Measurements from ENCODE around the gene PPP1R3C.

The PPP1R3C gene

DNA sequence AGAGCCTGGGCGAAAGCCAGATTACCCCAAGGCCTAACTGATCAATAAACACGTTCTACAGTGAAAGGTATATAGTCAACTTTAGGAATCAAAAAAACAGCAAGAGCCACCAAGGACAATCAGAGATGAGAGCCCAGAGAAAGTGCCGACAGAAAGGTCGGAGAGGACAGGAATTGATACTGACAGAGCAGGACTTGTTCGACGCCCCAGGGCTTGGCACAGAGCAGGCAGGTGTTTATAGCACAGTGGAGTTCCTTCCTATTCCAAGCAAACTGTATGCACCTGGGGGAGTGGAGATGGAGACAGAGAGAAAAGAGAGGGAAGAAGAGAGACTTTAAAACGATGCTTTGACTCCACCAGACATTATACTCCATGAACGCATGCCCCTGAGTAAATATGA is 39.5 kb downstream of the PPP1R3C start:
- TF ChIP-seq, protein P1, sequence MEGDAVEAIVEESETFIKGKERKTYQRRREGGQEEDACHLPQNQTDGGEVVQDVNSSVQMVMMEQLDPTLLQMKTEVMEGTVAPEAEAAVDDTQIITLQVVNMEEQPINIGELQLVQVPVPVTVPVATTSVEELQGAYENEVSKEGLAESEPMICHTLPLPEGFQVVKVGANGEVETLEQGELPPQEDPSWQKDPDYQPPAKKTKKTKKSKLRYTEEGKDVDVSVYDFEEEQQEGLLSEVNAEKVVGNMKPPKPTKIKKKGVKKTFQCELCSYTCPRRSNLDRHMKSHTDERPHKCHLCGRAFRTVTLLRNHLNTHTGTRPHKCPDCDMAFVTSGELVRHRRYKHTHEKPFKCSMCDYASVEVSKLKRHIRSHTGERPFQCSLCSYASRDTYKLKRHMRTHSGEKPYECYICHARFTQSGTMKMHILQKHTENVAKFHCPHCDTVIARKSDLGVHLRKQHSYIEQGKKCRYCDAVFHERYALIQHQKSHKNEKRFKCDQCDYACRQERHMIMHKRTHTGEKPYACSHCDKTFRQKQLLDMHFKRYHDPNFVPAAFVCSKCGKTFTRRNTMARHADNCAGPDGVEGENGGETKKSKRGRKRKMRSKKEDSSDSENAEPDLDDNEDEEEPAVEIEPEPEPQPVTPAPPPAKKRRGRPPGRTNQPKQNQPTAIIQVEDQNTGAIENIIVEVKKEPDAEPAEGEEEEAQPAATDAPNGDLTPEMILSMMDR (IDR thresholded peaks at IDR 0.05; ENCODE audit: low read depth, low read length, missing control alignments), result no peak
- no peak for DNase-seq (ENCODE audit: extremely low read depth, low read depth)
- H3K4me3 ChIP-seq (replicated peaks; ENCODE audit: low read depth, low read length), result no peak overlapping the region

DNA sequence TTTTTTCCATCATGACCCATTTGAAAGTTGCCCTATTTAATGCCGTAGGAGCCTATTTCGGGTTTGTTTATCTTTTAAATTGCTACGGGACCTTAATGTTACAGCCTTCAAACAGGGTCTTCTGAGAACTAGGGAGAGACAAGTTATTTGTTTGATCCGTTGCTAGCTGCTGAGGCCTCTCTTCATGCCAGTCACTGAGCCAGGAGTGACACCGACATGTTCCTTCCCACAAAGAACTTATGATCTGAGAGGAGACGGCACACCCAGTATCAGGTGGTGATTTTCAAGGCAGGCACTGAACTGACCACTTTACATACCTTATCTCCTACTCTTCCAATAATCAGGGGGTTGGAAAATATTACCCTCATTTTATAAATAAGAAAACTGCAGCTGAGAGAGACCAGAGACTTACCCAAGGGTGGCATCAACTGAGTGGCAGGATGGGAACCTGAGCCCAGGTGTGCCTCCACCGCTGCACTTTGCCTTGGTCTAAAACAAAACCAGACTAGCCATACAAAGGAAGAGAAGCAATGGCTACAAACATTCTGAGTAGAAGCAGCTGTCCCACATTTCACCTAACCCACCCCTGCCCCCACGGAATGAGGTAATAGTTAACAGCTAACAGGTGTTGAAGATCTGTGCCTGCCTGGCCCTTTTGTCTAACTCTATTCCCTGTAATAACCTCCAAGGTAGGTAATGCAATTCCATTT is 40.5 kb downstream of the PPP1R3C start:
- H3K4me3 ChIP-seq (replicated peaks; ENCODE audit: low read depth, low read length), result no peak overlapping the region
- no peak for DNase-seq (ENCODE audit: extremely low read depth, low read depth)
- TF ChIP-seq, protein P1 (IDR thresholded peaks at IDR 0.05; ENCODE audit: low read depth, low read length, missing control alignments), result no peak

DNA sequence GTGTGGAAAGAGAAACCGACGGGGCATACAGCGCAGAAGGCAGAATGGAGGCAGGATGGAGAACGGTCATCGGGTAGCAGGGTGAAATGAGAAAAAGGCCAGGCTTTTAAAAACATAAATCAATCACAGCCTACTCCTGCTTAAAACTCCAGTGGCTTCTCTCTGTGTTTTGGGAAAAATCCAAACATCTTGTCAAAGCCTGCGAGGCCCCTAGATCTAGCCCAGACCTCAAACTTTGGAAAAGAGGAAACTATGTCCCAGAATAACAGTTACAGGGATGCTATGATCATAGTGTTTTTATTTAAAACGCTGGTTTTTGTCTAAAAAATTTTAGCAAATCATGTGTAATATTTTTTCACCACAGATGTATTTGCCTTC is 41.1 kb downstream of the PPP1R3C start:
- TF ChIP-seq, protein P1 (IDR thresholded peaks at IDR 0.05; ENCODE audit: low read depth, low read length, missing control alignments), result no peak
- no peak overlapping the region for H3K4me3 ChIP-seq (replicated peaks; ENCODE audit: low read depth, low read length)
- no peak for DNase-seq (ENCODE audit: extremely low read depth, low read depth)

DNA sequence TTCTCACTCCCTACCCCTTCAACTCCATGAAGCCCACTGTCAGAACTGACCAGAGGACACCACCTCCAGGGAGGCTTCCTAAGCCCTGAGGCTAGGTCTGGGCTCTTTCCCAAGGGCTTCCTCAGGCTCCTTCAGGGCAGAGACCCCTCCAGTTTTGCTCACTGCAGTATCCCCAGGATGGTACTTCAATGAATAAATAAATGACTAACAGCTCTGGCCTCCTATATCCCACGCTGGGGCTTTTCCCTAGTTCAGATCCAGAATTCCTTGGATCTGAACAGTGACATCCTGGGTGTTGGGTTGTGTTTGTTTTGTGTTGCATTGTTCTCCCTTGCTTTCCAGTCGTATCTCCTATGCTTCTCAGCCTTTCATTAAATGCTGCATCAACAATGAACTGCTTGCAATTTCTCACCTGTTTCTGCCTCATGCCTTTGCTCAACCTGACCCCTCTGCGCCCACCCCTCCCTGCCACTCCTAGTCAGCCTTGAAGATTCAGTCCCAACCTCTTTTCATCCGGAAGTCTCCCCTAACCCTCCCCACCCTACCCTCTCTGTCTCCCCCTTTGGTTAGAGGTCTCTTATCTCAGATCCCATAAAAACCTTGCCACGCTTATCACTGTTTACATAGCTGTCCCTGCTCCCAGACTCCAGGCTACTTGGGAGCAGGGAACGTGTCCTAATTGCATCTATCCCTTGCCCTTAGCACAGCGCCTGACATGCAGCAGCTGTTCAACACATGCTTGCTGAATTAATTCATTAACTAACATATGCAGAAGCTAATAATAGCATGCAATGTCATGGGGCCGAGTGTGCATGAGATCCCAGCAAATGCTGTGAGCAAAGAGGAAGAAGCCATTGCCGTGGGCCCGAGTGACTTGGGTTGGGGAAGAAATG is 41.7 kb downstream of the PPP1R3C start:
- DNase-seq (ENCODE audit: extremely low read depth, low read depth), result peak; percentile 83
- TF ChIP-seq, protein P1 (IDR thresholded peaks at IDR 0.05; ENCODE audit: low read depth, low read length, missing control alignments), result no peak
- no peak overlapping the region for H3K4me3 ChIP-seq (replicated peaks; ENCODE audit: low read depth, low read length)

DNA sequence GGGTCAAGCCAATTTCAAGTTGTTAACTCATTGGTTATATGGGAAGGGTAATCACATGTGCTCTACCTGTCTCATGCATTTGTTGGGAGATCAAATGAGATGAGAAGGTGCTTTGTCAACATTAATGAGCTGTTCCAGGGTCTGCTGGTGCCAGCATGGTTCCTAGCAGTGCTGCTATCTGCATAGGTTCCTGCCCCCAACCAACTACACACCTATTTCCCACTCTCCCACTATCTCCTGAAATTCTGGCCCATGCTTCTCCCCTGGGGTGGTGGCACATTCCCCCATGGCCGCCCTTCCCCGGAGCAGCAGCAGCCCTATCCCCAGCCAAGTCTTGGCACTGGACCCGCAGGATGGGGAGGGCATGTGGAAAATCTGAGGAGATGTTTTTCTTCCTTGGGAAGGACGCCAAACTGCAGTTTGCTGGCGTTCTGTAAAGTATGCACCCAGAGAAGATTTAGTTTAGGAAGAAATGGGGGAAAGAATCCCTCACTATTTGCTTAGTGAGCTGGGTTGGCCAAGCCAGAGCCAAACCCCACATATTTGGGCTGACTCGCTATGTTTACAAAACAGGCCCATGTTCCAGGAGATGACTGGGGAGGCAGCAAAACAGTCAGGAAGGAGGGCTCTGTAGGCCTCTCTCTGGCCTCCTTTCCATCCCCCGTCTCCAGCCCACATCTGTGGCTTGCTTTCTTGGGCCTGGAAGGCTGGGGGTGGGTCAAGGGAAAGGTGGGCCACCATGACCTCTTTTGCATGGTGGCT is 42.5 kb downstream of the PPP1R3C start:
- no peak for DNase-seq (ENCODE audit: extremely low read depth, low read depth)
- no peak overlapping the region for H3K4me3 ChIP-seq (replicated peaks; ENCODE audit: low read depth, low read length)
- TF ChIP-seq, protein P1 (IDR thresholded peaks at IDR 0.05; ENCODE audit: low read depth, low read length, missing control alignments), result no peak

DNA sequence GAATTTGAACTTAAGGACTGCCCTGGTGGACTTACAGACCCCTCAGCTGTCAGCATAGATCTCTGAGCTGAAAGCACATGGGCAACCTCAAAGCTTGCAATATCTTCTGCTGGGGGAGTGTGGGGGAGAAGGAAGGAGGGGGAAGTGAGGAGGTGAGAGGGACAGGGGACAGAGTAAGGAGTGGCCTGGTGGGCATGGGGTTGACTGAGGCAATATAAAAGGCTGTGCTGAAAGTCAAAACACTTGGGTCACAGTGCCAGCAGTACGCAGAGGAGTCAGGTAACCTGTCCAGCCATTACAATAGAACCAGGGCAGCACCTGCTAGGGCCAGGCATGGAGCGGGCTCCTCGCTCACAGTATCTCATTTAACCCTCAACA is 43.2 kb downstream of the PPP1R3C start:
- no peak overlapping the region for H3K4me3 ChIP-seq (replicated peaks; ENCODE audit: low read depth, low read length)
- TF ChIP-seq, protein P1 (IDR thresholded peaks at IDR 0.05; ENCODE audit: low read depth, low read length, missing control alignments), result no peak
- no peak for DNase-seq (ENCODE audit: extremely low read depth, low read depth)

Data from HFF-Myc (cell line).